Measurements from ENCODE around the gene C1orf87.
A peak's percentile ranks its signal among the peaks of the same experiment; 100 is the strongest.
"Not testable (repeated sequence)": the region's sequence is repeated elsewhere in the genome, so short reads cannot be mapped to it uniquely, and the experiment has no call there.

C1orf87 gene

DNA sequence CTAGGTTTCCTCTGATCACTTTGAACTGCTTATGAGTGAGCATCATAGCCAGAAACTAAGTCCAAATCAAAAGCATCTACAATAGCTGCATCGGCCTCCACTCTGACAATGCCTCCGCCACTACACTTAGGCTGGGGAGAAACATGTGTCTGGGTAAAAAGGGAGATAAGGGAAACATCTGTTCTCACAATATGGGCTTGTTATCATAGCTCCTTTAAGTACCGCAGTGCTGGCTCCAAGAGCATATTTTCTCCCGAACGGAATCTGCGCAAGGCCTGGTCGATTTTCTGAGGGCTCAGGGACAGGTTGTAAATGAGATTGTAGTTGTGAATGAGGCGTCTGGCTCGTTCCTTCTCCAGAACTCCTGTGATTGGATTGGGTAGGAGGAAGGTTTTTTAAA lies 83.1 kb downstream of the C1orf87 start:
- no peak for DNase-seq

- no peak for DNase-seq
Measured at GRCh38 chr1:59986516-59987310, 86.9 kb downstream of the C1orf87 start.

DNA sequence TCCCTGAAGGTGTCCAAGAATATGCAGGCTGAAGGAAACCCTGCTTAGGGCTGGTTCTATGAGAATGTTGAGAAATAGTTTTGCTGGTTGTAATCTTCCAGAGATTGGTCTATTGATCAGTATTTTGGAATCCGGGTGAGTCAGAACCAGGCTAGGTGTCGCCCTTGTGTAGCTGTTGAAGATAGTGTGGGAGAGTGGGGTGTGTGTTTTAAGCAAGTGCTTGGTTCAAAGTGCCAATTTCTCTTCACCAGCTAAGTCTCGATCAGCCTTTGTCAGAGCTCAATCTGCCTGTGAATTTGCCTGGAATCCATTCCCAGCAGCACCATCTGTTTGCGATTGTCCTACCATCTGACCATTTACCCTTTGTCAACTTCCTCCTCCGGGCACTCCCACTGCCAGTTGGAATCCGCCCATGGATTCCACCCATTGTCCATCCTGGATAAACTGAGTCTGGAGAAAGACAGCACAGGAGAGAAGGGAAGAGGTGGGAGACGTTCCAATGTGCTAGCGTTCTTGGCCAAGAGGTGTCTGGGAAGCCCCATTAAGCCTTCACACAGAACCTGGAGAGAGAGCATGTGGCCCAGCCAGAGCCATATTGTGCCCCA lies 87.6 kb downstream of the C1orf87 start:
- no peak for DNase-seq

- DNase-seq: no peak
Measured at GRCh38 chr1:59979666-59980065, 93.9 kb downstream of the C1orf87 start.

- DNase-seq: no peak
Measured at GRCh38 chr1:59978511-59978910, 95.1 kb downstream of the C1orf87 start.

DNA sequence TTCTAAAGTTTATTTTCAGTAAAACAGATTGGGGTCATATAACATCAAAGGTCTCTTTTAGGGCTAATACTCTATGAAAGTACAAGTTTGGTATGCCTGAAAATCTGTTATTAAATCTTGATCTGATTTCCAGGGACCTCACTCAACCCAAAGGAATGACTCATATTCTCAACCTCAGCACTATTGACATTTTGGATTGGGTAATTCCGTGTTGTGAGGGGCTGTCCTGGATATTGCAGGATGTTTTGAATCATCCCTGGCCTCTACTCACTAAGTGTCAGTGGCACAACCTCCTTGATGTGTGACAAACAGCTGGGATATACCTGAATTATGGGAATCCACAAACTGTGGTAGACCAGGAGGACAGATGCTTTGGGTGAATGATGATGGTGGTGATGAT lies 95.5 kb downstream of the C1orf87 start:
- DNase-seq: no peak

DNA sequence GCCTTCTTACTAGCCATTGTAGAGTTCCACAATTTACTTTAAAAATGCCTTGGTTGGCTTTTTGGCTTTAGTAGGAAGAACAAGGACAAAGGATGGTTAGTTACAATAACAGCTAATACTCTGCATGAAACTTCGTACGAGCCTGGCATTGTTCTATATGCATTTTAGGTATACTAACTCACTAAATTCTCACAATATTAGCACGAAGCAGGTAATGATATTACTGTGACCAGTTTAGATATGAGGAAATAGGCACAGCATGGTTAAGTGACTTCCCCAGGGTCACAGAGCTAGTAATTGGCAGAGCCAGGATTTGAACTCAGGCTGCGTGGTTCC lies 96.5 kb downstream of the C1orf87 start:
- no peak for DNase-seq

GRCh38 chr1:59976194-59977074 lies 97.1 kb downstream of the C1orf87 start:
- DNase-seq: peak; percentile 45

DNA sequence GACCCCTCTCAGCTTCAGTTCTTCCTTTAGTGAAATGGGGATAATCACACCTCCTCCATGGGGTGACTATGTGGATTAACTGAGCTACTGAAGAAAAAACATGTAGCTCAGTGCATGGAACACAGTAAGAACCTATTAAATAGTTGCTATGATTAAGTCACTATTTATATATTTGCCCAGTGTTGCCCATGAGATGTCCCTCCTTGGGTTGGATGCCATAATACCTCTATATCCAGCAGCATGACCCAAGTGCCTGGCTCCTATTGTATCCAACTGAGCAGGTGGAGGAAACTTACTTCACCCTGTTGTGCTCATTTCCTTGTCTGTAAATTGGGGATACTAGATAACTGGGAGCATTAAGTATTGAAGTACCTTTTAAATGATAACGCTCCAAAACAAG lies 99.9 kb downstream of the C1orf87 start:
- DNase-seq: no peak

DNA sequence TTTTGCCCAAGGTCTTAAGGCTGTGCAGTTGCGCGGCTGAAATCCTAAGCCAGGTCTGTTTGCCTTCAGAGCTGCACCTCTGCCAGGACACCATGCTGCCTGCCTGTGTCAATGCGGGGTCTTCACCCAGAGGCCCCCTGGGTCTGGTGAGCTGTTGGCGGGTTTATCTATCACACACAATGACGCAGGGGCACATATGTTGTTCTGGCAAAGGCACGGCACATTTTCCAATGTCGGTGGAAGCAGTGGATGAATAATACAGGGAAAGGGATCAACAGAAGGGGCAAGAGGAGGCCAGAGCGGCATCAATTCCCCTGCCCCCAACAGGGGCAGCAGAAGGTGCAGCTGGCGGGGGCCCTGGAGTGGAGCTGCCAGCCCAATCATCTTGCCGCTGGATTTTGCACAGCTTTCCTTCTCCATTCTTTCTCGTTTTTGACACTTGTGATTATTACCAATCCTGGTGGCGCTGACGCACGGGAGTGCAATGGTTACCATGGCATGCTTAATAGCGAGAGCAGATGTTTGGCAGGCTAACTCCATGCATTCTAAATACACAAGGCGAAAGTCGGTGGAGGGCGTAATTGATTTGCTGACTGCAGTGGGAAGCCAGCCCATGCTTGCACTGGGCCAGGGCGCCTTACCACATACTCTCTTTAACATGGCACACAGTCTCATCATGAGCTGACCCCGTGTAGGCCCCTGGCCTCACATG lies 101.2 kb downstream of the C1orf87 start:
- DNase-seq: no peak

GRCh38 chr1:59971464-59971911 lies 102.1 kb downstream of the C1orf87 start:
- peak; percentile 49 for DNase-seq

DNA sequence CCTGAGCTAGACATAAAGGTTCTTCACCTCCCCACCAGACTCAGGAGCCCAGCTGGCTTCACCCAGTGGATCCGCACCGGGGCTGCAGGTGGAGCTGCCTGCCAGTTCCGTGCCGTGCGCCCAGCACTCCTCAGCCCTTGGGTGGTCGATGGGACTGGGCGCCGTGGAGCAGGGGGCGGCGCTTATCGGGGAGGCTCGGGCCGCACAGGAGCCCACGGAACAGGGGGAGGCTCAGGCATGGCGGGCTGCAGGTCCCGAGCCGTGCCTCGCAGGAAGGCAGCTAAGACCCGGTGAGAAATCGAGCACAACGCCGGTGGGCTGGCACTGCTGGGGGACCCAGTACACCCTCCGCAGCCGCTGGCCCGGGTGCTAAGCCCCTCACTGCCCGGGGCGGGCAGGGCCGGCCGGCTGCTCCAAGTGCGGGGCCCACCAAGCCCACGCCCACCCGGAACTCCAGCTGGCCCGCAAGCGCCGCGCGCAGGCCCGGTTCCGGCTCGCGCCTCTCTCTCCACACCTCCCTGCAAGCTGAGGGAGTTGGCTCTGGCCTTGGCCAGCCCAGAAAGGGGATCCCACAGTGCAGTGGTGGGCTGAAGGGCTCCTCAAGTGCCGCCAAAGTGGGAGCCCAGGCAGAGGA lies 103.9 kb downstream of the C1orf87 start:
- DNase-seq: not testable (repeated sequence)

- not testable (repeated sequence) for DNase-seq
Measured at GRCh38 chr1:59968746-59969145, 104.8 kb downstream of the C1orf87 start.

- no peak for DNase-seq
Measured at GRCh38 chr1:59967780-59968179, 105.8 kb downstream of the C1orf87 start.

GRCh38 chr1:59967141-59967697 lies 106.4 kb downstream of the C1orf87 start:
- DNase-seq: no peak

DNA sequence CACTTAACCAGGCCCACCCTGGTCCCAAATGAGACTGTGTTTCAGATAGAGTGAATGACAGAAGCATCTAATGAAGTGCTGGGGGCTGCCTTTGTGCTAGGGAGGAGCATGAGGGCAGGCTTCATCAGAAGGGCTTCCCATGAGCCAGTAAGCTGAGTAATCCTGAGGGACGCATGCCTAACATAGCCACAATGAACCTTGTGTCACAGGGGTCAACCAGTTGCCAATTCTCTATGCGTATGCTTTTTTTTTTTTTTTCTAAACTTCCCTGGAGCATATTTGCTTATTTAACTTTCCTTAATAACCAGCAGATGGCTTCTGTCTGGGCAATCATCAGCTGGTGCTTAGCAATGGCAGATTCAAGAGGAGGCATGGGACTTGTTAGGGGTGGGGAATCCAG lies 121.5 kb downstream of the C1orf87 start:
- no peak for DNase-seq

DNA sequence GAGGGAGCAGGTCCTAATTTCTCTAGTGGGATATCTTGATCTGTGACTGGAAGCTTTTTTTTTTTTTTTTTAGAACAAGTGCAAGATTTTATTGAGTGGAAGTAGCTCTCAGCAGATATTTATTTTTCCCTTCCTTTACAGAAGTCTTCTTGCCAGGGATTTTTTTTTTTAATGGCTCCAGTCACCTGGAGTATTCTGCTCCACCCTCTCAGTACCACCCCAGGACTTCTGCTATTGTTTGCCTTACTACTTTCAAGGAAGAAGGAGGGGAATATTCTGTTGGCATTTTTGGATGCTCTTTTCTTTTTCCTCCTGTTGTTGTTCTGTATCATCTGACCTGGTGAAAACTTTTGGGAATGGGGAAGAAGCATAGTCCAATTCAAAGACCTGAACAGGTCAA lies 123.9 kb downstream of the C1orf87 start:
- DNase-seq: no peak

DNA sequence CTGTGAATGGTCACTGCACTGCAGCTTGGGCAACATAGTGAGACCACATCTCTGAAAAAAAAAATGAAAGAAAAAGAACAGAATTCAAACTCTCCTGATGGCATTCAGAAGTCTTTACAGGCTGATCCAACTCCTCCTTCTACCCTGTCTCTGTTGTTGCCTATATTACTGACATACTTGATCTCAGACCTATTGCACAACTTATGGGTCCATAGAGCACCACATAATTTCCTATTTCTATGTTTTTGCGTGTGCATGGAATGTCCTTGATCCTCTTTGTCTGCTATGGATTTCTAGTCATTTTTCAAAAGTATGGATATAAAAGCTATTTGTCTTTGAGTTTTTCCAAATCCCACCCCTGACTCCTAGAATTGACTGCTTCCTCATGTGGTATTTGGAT lies 124.6 kb downstream of the C1orf87 start:
- no peak for DNase-seq

GRCh38 chr1:59947047-59947938 lies 126.3 kb downstream of the C1orf87 start:
- peak; percentile 59 for DNase-seq

- DNase-seq: no peak
Measured at GRCh38 chr1:59945790-59946189, 127.8 kb downstream of the C1orf87 start.
